IMR-90 (cell line): ENCODE results near the gene TBC1D9. TPM values are rescaled to one million over a fixed set of nuclear protein-coding genes. Genes with fewer than 3 reads are reported as not detected.
A peak's percentile ranks its signal among the peaks of the same experiment; 100 is the strongest.

ENCODE experiments used
- ATAC-seq: fragments of 200-7000 bp; cut with Tn5 transposase; 2 replicates; pipeline ENCODE4 v1.9.1; 2020; ENCODE audit warnings: low read depth, mild to moderate bottlenecking, moderate library complexity
- BruUV-seq: library from RNA; stranded (reverse); fragments of 400-500 nt; replicated peaks from 2 replicates; lab custom pipeline; 2021; lab: Mats Ljungman, UMichigan
- CTCF ChIA-PET: fragments of 300-600 bp; formaldehyde crosslinking; extraction: SDS; loops from one replicate; lab custom pipeline; 2021; ENCODE audit warnings: antibody characterized with exemption; lab: Yijun Ruan, JAX
- POLR2A ChIA-PET: fragments of 300-600 bp; sonication (Branson Sonifier 250); formaldehyde crosslinking; loops from one replicate; lab custom pipeline; 2022; ENCODE audit warnings: antibody characterized with exemption; ENCODE audit not compliant: unreplicated experiment; lab: Charles Lee
- DNase-seq: peaks from one replicate; pipeline ENCODE4 v3.0.0; 2013
- H2AFZ ChIP-seq: replicated peaks from 2 replicates; pipeline ENCODE3; 2013; ENCODE audit warnings: low read length, mild to moderate bottlenecking; ENCODE audit not compliant: poor library complexity
- H2AK5ac ChIP-seq: 2 replicates; pipeline ENCODE4 v1.6.1; 2013; ENCODE audit warnings: low read depth, low read length, inconsistent platforms
- H2AK9ac ChIP-seq: replicated peaks from 2 replicates; pipeline ENCODE3; 2013; ENCODE audit warnings: mild to moderate bottlenecking, low read depth, low read length, moderate library complexity; ENCODE audit not compliant: poor library complexity
- H2BK120ac ChIP-seq: 2 replicates; pipeline ENCODE4 v1.6.1; 2013; ENCODE audit warnings: low read depth, low read length, inconsistent platforms
- H2BK15ac ChIP-seq: 3 replicates; pipeline ENCODE4 v1.6.1; 2013; ENCODE audit warnings: low read depth, low read length, inconsistent platforms
- H2BK20ac ChIP-seq: 2 replicates; pipeline ENCODE4 v1.6.1; 2013; ENCODE audit warnings: low read depth, mild to moderate bottlenecking, inconsistent platforms, low read length, moderate library complexity
- H2BK5ac ChIP-seq: 2 replicates; pipeline ENCODE4 v1.6.1; 2013; ENCODE audit warnings: mild to moderate bottlenecking, low read depth, low read length, inconsistent platforms; ENCODE audit not compliant: poor library complexity, severe bottlenecking
- H3K14ac ChIP-seq: replicated peaks from 2 replicates; pipeline ENCODE4 v1.6.1; 2013; ENCODE audit warnings: low read depth, low read length, inconsistent platforms
- H3K18ac ChIP-seq: 2 replicates; pipeline ENCODE4 v1.6.1; 2013; ENCODE audit warnings: low read depth, low read length, control low read depth
- H3K23ac ChIP-seq: 2 replicates; pipeline ENCODE4 v1.6.1; 2013; ENCODE audit warnings: low read depth, low read length, inconsistent platforms
- H3K27ac ChIP-seq: 2 replicates; pipeline ENCODE4 v1.5.1; 2013; ENCODE audit warnings: mild to moderate bottlenecking, control low read depth, low read length; ENCODE audit not compliant: insufficient read depth
- H3K27me3 ChIP-seq: 2 replicates; pipeline ENCODE4 v1.6.1; 2013; ENCODE audit warnings: low read length; ENCODE audit not compliant: control insufficient read depth, insufficient read depth
- H3K36me3 ChIP-seq: 2 replicates; pipeline ENCODE4 v1.6.1; 2013; ENCODE audit warnings: low read length, mixed read lengths; ENCODE audit not compliant: control insufficient read depth, insufficient read depth
- H3K4ac ChIP-seq: 2 replicates; pipeline ENCODE4 v1.6.1; 2013; ENCODE audit warnings: low read depth, low read length, inconsistent platforms
- H3K4me1 ChIP-seq: 2 replicates; pipeline ENCODE4 v1.6.1; 2013; ENCODE audit warnings: low read length, mixed read lengths; ENCODE audit not compliant: control insufficient read depth, insufficient read depth
- H3K4me2 ChIP-seq: 2 replicates; pipeline ENCODE4 v1.6.1; 2013; ENCODE audit warnings: low read depth, mild to moderate bottlenecking, control low read depth, low read length, moderate library complexity
- H3K4me3 ChIP-seq: 2 replicates; pipeline ENCODE4 v1.5.1; 2013; ENCODE audit warnings: low read depth, mild to moderate bottlenecking, control low read depth, low read length, moderate library complexity; ENCODE audit not compliant: insufficient read depth
- H3K56ac ChIP-seq: 2 replicates; pipeline ENCODE4 v1.6.1; 2013; ENCODE audit warnings: low read length, inconsistent platforms; ENCODE audit not compliant: insufficient read depth; ENCODE audit errors: extremely low read depth
- H3K79me1 ChIP-seq, 2 experiments: 2 replicates each; pipeline ENCODE4 v1.6.1; 2013; ENCODE audit warnings: low read length in 2 of 2, inconsistent platforms in 1 of 2, low read depth in 1 of 2
- H3K9ac ChIP-seq: 2 replicates; pipeline ENCODE4 v1.6.1; 2013; ENCODE audit warnings: low read depth, low read length, control low read depth
- H3K9me1 ChIP-seq: 2 replicates; pipeline ENCODE4 v1.6.1; 2013; ENCODE audit warnings: low read length, inconsistent platforms; ENCODE audit not compliant: insufficient read depth
- H3K9me3 ChIP-seq: 2 replicates; pipeline ENCODE4 v1.6.1; 2013; ENCODE audit warnings: low read length; ENCODE audit not compliant: control insufficient read depth, insufficient read depth
- H4K20me1 ChIP-seq: 2 replicates; pipeline ENCODE4 v1.6.1; 2013; ENCODE audit warnings: low read length, inconsistent platforms; ENCODE audit not compliant: insufficient read depth
- H4K5ac ChIP-seq: 2 replicates; pipeline ENCODE4 v1.6.1; 2013; ENCODE audit warnings: mild to moderate bottlenecking, low read depth, low read length, control low read depth
- H4K8ac ChIP-seq, 2 experiments: 2 replicates each; pipeline ENCODE4 v1.6.1; 2013; ENCODE audit warnings: low read depth in 2 of 2, low read length in 2 of 2, control low read depth in 1 of 2, inconsistent platforms in 1 of 2
- H4K91ac ChIP-seq: 2 replicates; pipeline ENCODE4 v1.6.1; 2013; ENCODE audit warnings: low read depth, low read length, inconsistent platforms; ENCODE audit not compliant: insufficient read depth
- BHLHE40 ChIP-seq: fragments of 150-350 bp; IDR thresholded peaks from 2 replicates; pipeline ENCODE4 v1.6.1; 2016; ENCODE audit warnings: mild to moderate bottlenecking, low read depth, low read length
- CEBPB ChIP-seq: IDR thresholded peaks from 2 replicates; pipeline ENCODE4 v1.6.1; 2012; ENCODE audit warnings: low read depth, low read length, improper control_type of control experiment
- CHD1 ChIP-seq: IDR thresholded peaks from 2 replicates; pipeline ENCODE4 v1.6.1; 2012; ENCODE audit warnings: low read depth, low read length, improper control_type of control experiment
- POLR2A ChIP-seq: IDR thresholded peaks from 2 replicates; pipeline ENCODE4 v1.6.1; 2012; ENCODE audit warnings: mild to moderate bottlenecking, low read depth, low read length
- RCOR1 ChIP-seq: IDR thresholded peaks from 2 replicates; pipeline ENCODE4 v1.6.1; 2012; ENCODE audit warnings: mild to moderate bottlenecking, low read length, improper control_type of control experiment; ENCODE audit not compliant: insufficient replicate concordance
- SMC3 ChIP-seq: fragments of 150-350 bp; IDR thresholded peaks from 2 replicates; pipeline ENCODE4 v1.6.1; 2016; ENCODE audit warnings: low read depth, mild to moderate bottlenecking, antibody characterized with exemption, low read length, moderate library complexity
- WGBS, 2 experiments: methylation state at CpG; one replicate each; pipeline versions ENCODE4 v1.1.5 to v1.1.7; 2013; ENCODE audit warnings: missing lambda C conversion rate in 2 of 2; ENCODE audit not compliant: insufficient read length in 1 of 2; ENCODE audit errors: extremely low coverage in 2 of 2; 5-methylcytosine and 5-hydroxymethylcytosine counted together
- dilution Hi-C: fragments of 300-500 bp; cut with HindIII; formaldehyde crosslinking; loops from one replicate; pipeline ENCODE4 v1.14.3; 2018; ENCODE audit warnings: low sequenced_read_pairs; ENCODE audit not compliant: unreplicated experiment
- in situ Hi-C: fragments of 300-500 bp; cut with MboI; formaldehyde crosslinking; loops from 3 replicates; pipeline ENCODE4 v1.14.3; 2019; ENCODE audit warnings: low sequenced_read_pairs, inconsistent platforms, mixed read lengths
- intact Hi-C: fragments of 100-400 bp; cut with micrococcal nuclease; formaldehyde crosslinking; loops from 2 replicates; pipeline ENCODE4 v1.10.0; 2022
- polyA plus RNA-seq, 3 experiments: library from polyadenylated mRNA; depleted of rRNA; stranded (reverse); fragments of >200 nt; gene quantifications; 2 replicates each; pipeline ENCODE4 v1.2.3, GENCODE V29; 2012; ENCODE audit warnings: low replicate concordance in 1 of 3
- total RNA-seq: library from RNA; depleted of rRNA; stranded (reverse); fragments of >200 nt; gene quantifications from 2 replicates; pipeline ENCODE4 v1.2.3, GENCODE V29; 2012

The TBC1D9 gene
- total and polyA plus RNA-seq, 2 of the 4 experiments (the other 2 are of a cell fraction), result 11.7 to 15.2 TPM

DNA sequence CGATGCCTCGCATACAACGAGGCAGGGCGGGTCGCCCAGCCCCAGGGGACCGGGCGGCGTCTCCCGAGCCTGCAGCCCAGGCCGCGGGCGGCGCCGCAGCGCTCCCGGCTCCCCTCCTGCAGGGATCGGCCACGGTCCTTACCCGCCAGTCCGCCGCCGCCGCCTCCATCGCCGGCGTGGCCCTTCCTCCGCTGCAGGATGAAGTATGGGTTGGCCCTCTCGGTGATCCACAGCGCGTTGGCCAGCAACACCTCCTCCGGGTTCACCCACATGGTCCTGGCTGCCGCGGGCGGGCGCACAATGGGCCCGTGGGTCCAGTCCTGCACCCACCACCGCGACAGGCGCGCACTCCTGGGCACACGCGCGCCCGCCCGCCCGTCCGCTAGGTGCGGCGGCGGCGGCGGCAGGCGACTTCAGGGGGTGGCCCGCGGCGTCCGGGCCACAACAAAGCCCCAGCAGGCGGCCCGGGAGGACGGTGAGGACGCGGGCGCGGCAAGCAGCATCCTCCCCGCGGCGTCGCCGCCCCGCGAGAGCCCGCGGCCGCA lies 339 bp downstream of the TBC1D9 start:
- Histone ChIP-seq H2BK5ac (peak overlapping the region; percentile 20), H3K4me2 (peak overlapping the region; percentile 67), H3K4ac (peak overlapping the region; percentile 62), H3K23ac (peak overlapping the region; percentile 4; the same call in 1 of the 2 replicates), H2AFZ (peak overlapping the region; percentile 97), H3K4me1 (no peaks in the 10 kb centered on the region), H3K9me1 (no peaks in the 10 kb centered on the region; the same call in 1 of the 2 replicates), H3K9ac (peak overlapping the region; percentile 83), H2BK120ac (no peak overlapping the region), H2BK20ac (no peak overlapping the region), H3K27me3 (no peaks in the 10 kb centered on the region), H4K5ac (no peak overlapping the region), H3K18ac (no peak overlapping the region), H3K56ac (no peak overlapping the region), H3K36me3 (no peaks in the 10 kb centered on the region), H4K20me1 (no peaks in the 10 kb centered on the region), H4K8ac (peak overlapping the region in 1 of 2 experiments; percentile 13; a peak in 1 of 4 replicates), H3K14ac (no peak overlapping the region), H3K79me1 (peaks cover 0 to 5% of the 10 kb centered on the region in 2 experiments; a peak in 1 of 4 replicates), H2AK9ac (peak overlapping the region; percentile 70), H3K4me3 (peak overlapping the region; percentile 89), H2AK5ac (no peak overlapping the region), H4K91ac (0 out of 2 replicates have a peak overlapping the region, but pooled peaks have one; percentile 8), H3K9me3 (no peaks in the 10 kb centered on the region), H3K27ac (peak overlapping the region; percentile 75), H2BK15ac (no peak overlapping the region)
- CTCF ChIA-PET, result no interaction called here
- dilution Hi-C loops, result no loop called here
- peak; percentile 46 for DNase-seq
- peak; percentile 62 for ATAC-seq
- in situ Hi-C loops, result no loop called here
- intact Hi-C loops, result loop anchor here (1.0 to 5.0 kb wide), 6 partner anchors 64 to 234 kb away; partner anchors contain the start of gene ELMOD2
- no peak for TF ChIP-seq CHD1
- TF ChIP-seq CEBPB, result no peak
- TF ChIP-seq BHLHE40, result no peak
- TF ChIP-seq POLR2A, result no peak
- no peak for TF ChIP-seq RCOR1
- TF ChIP-seq SMC3, result no peak
- 1% methylated on average over 41 of the region's 74 CpGs; no CpG with 5 or more reads in 1 of the 2 experiments for WGBS, 2 experiments
- no TSS peak for BruUV-seq
- POLR2A ChIA-PET, result interaction anchor here (0.5 kb wide), 1 partner anchor 140 kb away, joined by 4 read pairs; no protein-coding TSS in a partner anchor
